ENCODE measurements around the gene POU2AF3. TPM values are rescaled to one million over a fixed set of nuclear protein-coding genes. Genes with fewer than 3 reads are reported as not detected.

POU2AF3 gene
- total and polyA plus RNA-seq, 2 of the 4 experiments (the other 2 are of a cell fraction): 0.17 TPM; not detected in 1

DNA sequence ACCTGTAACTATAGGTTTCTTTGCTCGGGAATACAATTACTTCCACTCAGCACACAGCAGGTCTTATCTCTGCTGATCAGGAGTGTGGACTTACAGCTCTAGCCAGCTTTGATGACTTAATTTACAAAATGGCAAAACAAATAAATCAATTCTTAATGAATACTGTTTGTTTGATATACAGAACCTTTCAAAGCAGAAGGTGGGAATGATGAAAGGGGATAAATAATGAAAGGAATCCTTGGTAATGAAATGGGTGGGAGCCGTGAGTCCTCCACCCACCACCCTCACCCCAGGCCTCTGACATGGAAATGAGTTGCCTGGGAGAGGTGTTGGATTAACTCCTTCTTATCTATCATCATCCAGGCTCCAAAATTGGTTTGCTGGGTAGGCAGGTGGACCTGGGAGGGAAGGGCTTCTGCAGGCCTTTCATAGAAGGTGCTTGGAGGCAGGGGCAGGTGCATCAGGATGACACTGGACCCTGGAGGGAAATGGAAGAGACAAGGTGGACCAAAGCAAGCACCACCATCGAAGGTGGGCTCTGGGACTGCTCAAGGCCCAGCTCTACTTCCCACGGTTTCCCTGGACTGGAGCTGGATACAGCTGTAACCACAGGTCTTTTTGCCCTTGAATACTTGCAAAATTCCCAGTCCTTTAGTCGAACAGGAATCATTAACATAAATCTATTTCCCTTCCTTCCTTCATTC, 57.8 kb downstream of the POU2AF3 start:
- Histone ChIP-seq H3K27me3 (ENCODE audit: control insufficient read depth, insufficient read depth, low read length) (peaks cover 26% of the 10 kb centered on the region), H3K27ac (ENCODE audit: insufficient read depth, low read length) (no peak overlapping the region), H3K18ac (ENCODE audit: low read depth, low read length) (no peak overlapping the region), H2BK120ac (ENCODE audit: low read depth, low read length) (no peak overlapping the region), H3K9me1 (ENCODE audit: insufficient read depth, low read length) (no peaks in the 10 kb centered on the region; the same call in 1 of the 2 replicates), H4K5ac (ENCODE audit: low read depth, low read length) (no peak overlapping the region), H3K14ac (replicated peaks; ENCODE audit: low read depth, low read length) (no peak overlapping the region), H3K23ac (ENCODE audit: low read depth, low read length) (no peak overlapping the region), H2BK5ac (ENCODE audit: low read depth, low read length, poor library complexity, severe bottlenecking) (no peak overlapping the region), H3K4me3 (ENCODE audit: insufficient read depth, low read depth, low read length) (no peak overlapping the region), H2AK9ac (replicated peaks; ENCODE audit: low read depth, low read length, poor library complexity) (peak overlapping the region; percentile 1), H2BK20ac (ENCODE audit: low read depth, low read length) (no peak overlapping the region), H3K56ac (ENCODE audit: extremely low read depth, insufficient read depth, low read length) (no peak overlapping the region), H4K20me1 (ENCODE audit: insufficient read depth, low read length) (no peaks in the 10 kb centered on the region), H3K4me2 (ENCODE audit: low read depth, low read length) (no peak overlapping the region), H3K4ac (ENCODE audit: low read depth, low read length) (no peak overlapping the region), H2AK5ac (ENCODE audit: low read depth, low read length) (no peak overlapping the region), H3K9me3 (ENCODE audit: control insufficient read depth, insufficient read depth, low read length) (no peaks in the 10 kb centered on the region), H3K79me1 (ENCODE audit: low read depth in 1 of 2, low read length in 2 of 2) (no peaks in the 10 kb centered on the region), H3K9ac (ENCODE audit: low read depth, low read length) (no peak overlapping the region), H2BK15ac (ENCODE audit: low read depth, low read length) (no peak overlapping the region), H2AFZ (replicated peaks; ENCODE audit: low read length, poor library complexity) (no peak overlapping the region), H4K91ac (ENCODE audit: insufficient read depth, low read depth, low read length) (no peak overlapping the region), H3K4me1 (ENCODE audit: control insufficient read depth, insufficient read depth, low read length) (no peaks in the 10 kb centered on the region), H3K36me3 (ENCODE audit: control insufficient read depth, insufficient read depth, low read length) (no peaks in the 10 kb centered on the region), H4K8ac (ENCODE audit: low read depth in 2 of 2, low read length in 2 of 2) (no peak overlapping the region)
- POLR2A ChIA-PET (ENCODE audit: unreplicated experiment): no interaction called here
- DNase-seq (no peak), ATAC-seq (ENCODE audit: low read depth) (no peak)
- CTCF ChIA-PET: no interaction called here
- in situ Hi-C loops (cut with MboI; ENCODE audit: low sequenced_read_pairs): no loop called here
- intact Hi-C loops (cut with micrococcal nuclease): no loop called here
- BruUV-seq (replicated peaks): no TSS peak
- 80% methylated on average over 1 of the region's 5 CpGs; no CpG with 5 or more reads in 1 of the 2 experiments for WGBS, 2 experiments (ENCODE audit: extremely low coverage in 2 of 2, insufficient read length in 1 of 2)
- dilution Hi-C loops (cut with HindIII; ENCODE audit: low sequenced_read_pairs, unreplicated experiment): no loop called here
- no peak for TF ChIP-seq SMC3 (IDR thresholded peaks at IDR 0.05; ENCODE audit: low read depth, low read length)
- no peak for TF ChIP-seq MXI1 (IDR thresholded peaks at IDR 0.05; ENCODE audit: borderline replicate concordance, low read depth, low read length)
- TF ChIP-seq, protein P1, sequence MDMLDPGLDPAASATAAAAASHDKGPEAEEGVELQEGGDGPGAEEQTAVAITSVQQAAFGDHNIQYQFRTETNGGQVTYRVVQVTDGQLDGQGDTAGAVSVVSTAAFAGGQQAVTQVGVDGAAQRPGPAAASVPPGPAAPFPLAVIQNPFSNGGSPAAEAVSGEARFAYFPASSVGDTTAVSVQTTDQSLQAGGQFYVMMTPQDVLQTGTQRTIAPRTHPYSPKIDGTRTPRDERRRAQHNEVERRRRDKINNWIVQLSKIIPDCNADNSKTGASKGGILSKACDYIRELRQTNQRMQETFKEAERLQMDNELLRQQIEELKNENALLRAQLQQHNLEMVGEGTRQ (IDR thresholded peaks at IDR 0.05; ENCODE audit: low read depth, low read length): no peak
- TF ChIP-seq RAD21 (IDR thresholded peaks at IDR 0.05; ENCODE audit: low read length): no peak
- TF ChIP-seq BHLHE40 (IDR thresholded peaks at IDR 0.05; ENCODE audit: low read depth, low read length): no peak
- TF ChIP-seq MAZ (IDR thresholded peaks at IDR 0.05; ENCODE audit: borderline replicate concordance, low read depth, low read length): no peak
- TF ChIP-seq MAFK (IDR thresholded peaks at IDR 0.05; ENCODE audit: low read depth, low read length): no peak
- TF ChIP-seq, protein P2, sequence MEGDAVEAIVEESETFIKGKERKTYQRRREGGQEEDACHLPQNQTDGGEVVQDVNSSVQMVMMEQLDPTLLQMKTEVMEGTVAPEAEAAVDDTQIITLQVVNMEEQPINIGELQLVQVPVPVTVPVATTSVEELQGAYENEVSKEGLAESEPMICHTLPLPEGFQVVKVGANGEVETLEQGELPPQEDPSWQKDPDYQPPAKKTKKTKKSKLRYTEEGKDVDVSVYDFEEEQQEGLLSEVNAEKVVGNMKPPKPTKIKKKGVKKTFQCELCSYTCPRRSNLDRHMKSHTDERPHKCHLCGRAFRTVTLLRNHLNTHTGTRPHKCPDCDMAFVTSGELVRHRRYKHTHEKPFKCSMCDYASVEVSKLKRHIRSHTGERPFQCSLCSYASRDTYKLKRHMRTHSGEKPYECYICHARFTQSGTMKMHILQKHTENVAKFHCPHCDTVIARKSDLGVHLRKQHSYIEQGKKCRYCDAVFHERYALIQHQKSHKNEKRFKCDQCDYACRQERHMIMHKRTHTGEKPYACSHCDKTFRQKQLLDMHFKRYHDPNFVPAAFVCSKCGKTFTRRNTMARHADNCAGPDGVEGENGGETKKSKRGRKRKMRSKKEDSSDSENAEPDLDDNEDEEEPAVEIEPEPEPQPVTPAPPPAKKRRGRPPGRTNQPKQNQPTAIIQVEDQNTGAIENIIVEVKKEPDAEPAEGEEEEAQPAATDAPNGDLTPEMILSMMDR (conservative IDR thresholded peaks at IDR 0.05; ENCODE audit: low read depth, low read length): no peak
- TF ChIP-seq RFX5 (IDR thresholded peaks at IDR 0.05; ENCODE audit: low read depth, low read length): no peak
- no peak for TF ChIP-seq NFE2L2 (IDR thresholded peaks at IDR 0.05; ENCODE audit: low read depth, low read length)
- TF ChIP-seq FOS (IDR thresholded peaks at IDR 0.05; ENCODE audit: low read depth, low read length): no peak
- no peak for TF ChIP-seq RCOR1 (IDR thresholded peaks at IDR 0.05; ENCODE audit: insufficient replicate concordance, low read length)

Measured in IMR-90 (cell line).